Measurements from ENCODE around the gene EXTL1.

The EXTL1 gene

GRCh38 chr1:26070963-26071342, 49.4 kb downstream of the EXTL1 start:
- no peak for DNase-seq (ENCODE audit: low read depth)

GRCh38 chr1:26072305-26072704, 50.7 kb downstream of the EXTL1 start:
- no peak for DNase-seq (ENCODE audit: low read depth)

GRCh38 chr1:26075421-26076144, 54.0 kb downstream of the EXTL1 start:
- DNase-seq (ENCODE audit: low read depth): no peak

GRCh38 chr1:26077524-26077923, 55.9 kb downstream of the EXTL1 start:
- DNase-seq (ENCODE audit: low read depth): no peak

GRCh38 chr1:26078286-26079177, 57.0 kb downstream of the EXTL1 start:
- no peak for DNase-seq (ENCODE audit: low read depth)

GRCh38 chr1:26079178-26079563, 57.6 kb downstream of the EXTL1 start:
- DNase-seq (ENCODE audit: low read depth): no peak

- DNase-seq (ENCODE audit: low read depth): no peak
These were observed 58.6 kb downstream of the EXTL1 start for GRCh38 chr1:26079960-26080814.

GRCh38 chr1:26081267-26082019, 59.9 kb downstream of the EXTL1 start:
- no peak for DNase-seq (ENCODE audit: low read depth)

GRCh38 chr1:26082020-26082350, 60.4 kb downstream of the EXTL1 start:
- DNase-seq (ENCODE audit: low read depth): no peak

GRCh38 chr1:26083208-26083607, 61.6 kb downstream of the EXTL1 start:
- DNase-seq (ENCODE audit: low read depth): no peak

GRCh38 chr1:26084091-26084561, 62.6 kb downstream of the EXTL1 start:
- DNase-seq (ENCODE audit: low read depth): no peak

GRCh38 chr1:26084844-26085243, 63.3 kb downstream of the EXTL1 start:
- no peak for DNase-seq (ENCODE audit: low read depth)

Data from stimulated activated CD4-positive, alpha-beta T cell treated with anti-CD3 and anti-CD28 coated beads, Interleukin-2, amount 100 ng/mL, for 4 hours (primary cell).